ENCODE results near the gene IFNG. TPM values are rescaled to one million over a fixed set of nuclear protein-coding genes. Genes with fewer than 3 reads are reported as not detected.

IFNG gene
- polyA plus RNA-seq, 2 of the 4 experiments (the other 2 are of a cell fraction) = not detected

DNA sequence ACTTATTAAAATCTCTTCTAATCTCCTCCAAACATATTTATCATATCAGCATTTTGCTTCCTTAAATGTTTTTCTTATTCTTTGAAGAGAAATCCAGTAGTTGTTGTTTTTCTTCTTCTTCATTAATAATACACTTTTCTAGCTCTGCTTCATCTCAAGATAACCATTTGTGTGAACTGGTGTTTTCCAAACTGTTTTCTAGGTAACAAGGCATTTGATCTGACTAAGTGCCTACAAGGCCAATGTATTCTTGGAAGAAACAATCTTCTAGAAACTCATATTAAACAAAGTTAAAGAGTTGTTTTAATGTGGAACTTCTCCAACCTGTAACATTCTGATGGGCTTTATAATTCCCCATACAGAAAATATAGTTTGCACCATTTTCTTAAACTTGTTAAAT is 30.8 kb upstream of the IFNG start:
- ChIA-PET POLR2A (no interaction called here), CTCF (no interaction called here)
- ATAC-seq (no peak), FAIRE-seq (no peak), DNase-seq (ENCODE audit: low read depth in 1 of 2, low spot score in 1 of 2) (no peak)
- Histone ChIP-seq H3K9me3 (no peaks in the 10 kb centered on the region), H3K4me3 (no peak overlapping the region), H3K27ac (no peak overlapping the region), H3K4me1 (no peaks in the 10 kb centered on the region), H3K4me2 (no peak overlapping the region)
- TF ChIP-seq RARB (CRISPR knock-in tag; IDR thresholded peaks at IDR 0.05) (no peak), EHF (CRISPR knock-in tag; IDR thresholded peaks at IDR 0.05) (no peak), HDAC2 (IDR thresholded peaks at IDR 0.05) (no peak)

DNA sequence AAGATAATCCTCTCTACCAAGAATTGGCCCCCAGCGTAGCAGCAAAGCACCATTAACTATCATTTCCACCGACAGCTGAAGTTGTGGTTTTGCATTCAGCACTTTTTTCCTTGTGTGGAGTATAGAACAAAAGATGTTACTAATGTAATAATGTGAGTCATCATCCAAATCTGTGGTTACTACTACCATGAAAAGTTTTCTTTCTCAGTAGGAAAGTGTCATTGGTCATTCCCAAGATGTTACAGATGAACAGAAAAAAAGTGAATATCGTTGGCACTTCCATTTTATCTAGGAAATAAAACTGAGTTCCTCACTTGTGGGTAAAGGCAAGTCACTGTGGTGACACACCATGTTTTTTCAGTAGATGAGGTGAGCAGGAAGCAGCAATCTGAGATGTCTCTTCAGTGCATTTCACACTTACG is 30.3 kb upstream of the IFNG start:
- Histone ChIP-seq H3K4me2 (no peak overlapping the region), H3K4me1 (no peaks in the 10 kb centered on the region), H3K27ac (no peak overlapping the region), H3K9me3 (no peaks in the 10 kb centered on the region), H3K4me3 (no peak overlapping the region)
- ATAC-seq (no peak), DNase-seq (ENCODE audit: low read depth in 1 of 2, low spot score in 1 of 2) (no peak), FAIRE-seq (no peak)
- ChIA-PET CTCF (no interaction called here), POLR2A (no interaction called here)
- TF ChIP-seq SREBF2 (IDR thresholded peaks at IDR 0.05) (no peak), EHMT2 (IDR thresholded peaks at IDR 0.05; ENCODE audit: low read depth) (no peak), POLR2A (IDR thresholded peaks at IDR 0.05; ENCODE audit: low read length) (no peak), NFE2L2 (conservative IDR thresholded peaks at IDR 0.05; ENCODE audit: low read length) (no peak), FOSL2 (IDR thresholded peaks at IDR 0.05) (no peak), FOSL2 (CRISPR knock-in tag; IDR thresholded peaks at IDR 0.05) (0 out of 2 replicates have a peak, but pooled peaks have one; percentile 29)
- 28% methylated on average over 4 of the region's 4 CpGs for WGBS (ENCODE audit: missing lambda C conversion rate)

- ChIA-PET CTCF (no interaction called here), POLR2A (no interaction called here)
- TF ChIP-seq CHD4 (IDR thresholded peaks at IDR 0.05; ENCODE audit: borderline replicate concordance) (no peak), E2F6 (IDR thresholded peaks at IDR 0.05; ENCODE audit: borderline replicate concordance, low read depth) (no peak), NFE2L2 (conservative IDR thresholded peaks at IDR 0.05; ENCODE audit: low read length) (no peak), CBX8 (IDR thresholded peaks at IDR 0.05) (no peak), ZC3H11A (IDR thresholded peaks at IDR 0.05) (no peak), POLR2A (IDR thresholded peaks at IDR 0.05; ENCODE audit: low read length) (no peak), ZSCAN20 (CRISPR knock-in tag; IDR thresholded peaks at IDR 0.05) (no peak), TP53 (CRISPR knock-in tag; IDR thresholded peaks at IDR 0.05) (no peak), CEBPB (IDR thresholded peaks at IDR 0.05) (no peak), HDAC2 (IDR thresholded peaks at IDR 0.05) (no peak), KDM1A (IDR thresholded peaks at IDR 0.05; ENCODE audit: low read depth) (no peak), RFX5 (IDR thresholded peaks at IDR 0.05) (no peak), TFCP2L1 (CRISPR knock-in tag; IDR thresholded peaks at IDR 0.05) (no peak), FOSL2 (IDR thresholded peaks at IDR 0.05) (no peak), FOSL2 (CRISPR knock-in tag; IDR thresholded peaks at IDR 0.05) (no peak), HEYL (CRISPR knock-in tag; IDR thresholded peaks at IDR 0.05) (no peak), ATOH8 (CRISPR knock-in tag; IDR thresholded peaks at IDR 0.05; ENCODE audit: low read depth) (no peak), KDM5A (IDR thresholded peaks at IDR 0.05) (no peak)
- TF ChIP-seq, protein P1, sequence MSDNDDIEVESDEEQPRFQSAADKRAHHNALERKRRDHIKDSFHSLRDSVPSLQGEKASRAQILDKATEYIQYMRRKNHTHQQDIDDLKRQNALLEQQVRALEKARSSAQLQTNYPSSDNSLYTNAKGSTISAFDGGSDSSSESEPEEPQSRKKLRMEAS (IDR thresholded peaks at IDR 0.05) = no peak
- TF ChIP-seq, protein P2, sequence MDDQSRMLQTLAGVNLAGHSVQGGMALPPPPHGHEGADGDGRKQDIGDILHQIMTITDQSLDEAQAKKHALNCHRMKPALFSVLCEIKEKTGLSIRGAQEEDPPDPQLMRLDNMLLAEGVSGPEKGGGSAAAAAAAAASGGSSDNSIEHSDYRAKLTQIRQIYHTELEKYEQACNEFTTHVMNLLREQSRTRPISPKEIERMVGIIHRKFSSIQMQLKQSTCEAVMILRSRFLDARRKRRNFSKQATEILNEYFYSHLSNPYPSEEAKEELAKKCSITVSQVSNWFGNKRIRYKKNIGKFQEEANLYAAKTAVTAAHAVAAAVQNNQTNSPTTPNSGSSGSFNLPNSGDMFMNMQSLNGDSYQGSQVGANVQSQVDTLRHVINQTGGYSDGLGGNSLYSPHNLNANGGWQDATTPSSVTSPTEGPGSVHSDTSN (IDR thresholded peaks at IDR 0.05) = no peak
- TF ChIP-seq, protein P3, sequence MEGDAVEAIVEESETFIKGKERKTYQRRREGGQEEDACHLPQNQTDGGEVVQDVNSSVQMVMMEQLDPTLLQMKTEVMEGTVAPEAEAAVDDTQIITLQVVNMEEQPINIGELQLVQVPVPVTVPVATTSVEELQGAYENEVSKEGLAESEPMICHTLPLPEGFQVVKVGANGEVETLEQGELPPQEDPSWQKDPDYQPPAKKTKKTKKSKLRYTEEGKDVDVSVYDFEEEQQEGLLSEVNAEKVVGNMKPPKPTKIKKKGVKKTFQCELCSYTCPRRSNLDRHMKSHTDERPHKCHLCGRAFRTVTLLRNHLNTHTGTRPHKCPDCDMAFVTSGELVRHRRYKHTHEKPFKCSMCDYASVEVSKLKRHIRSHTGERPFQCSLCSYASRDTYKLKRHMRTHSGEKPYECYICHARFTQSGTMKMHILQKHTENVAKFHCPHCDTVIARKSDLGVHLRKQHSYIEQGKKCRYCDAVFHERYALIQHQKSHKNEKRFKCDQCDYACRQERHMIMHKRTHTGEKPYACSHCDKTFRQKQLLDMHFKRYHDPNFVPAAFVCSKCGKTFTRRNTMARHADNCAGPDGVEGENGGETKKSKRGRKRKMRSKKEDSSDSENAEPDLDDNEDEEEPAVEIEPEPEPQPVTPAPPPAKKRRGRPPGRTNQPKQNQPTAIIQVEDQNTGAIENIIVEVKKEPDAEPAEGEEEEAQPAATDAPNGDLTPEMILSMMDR (IDR thresholded peaks at IDR 0.05) = no peak
- 0% methylated on average over 3 of the region's 3 CpGs for WGBS (ENCODE audit: missing lambda C conversion rate)
- H3K9me3 ChIP-seq = no peaks in the 10 kb centered on the region
- FAIRE-seq (no peak), DNase-seq (ENCODE audit: low read depth in 1 of 2, low spot score in 1 of 2) (no peak), ATAC-seq (no peak)
- H3K4me2 ChIP-seq = no peak overlapping the region
- no peak overlapping the region for H3K27ac ChIP-seq
- H3K4me3 ChIP-seq = no peak overlapping the region
- no peaks in the 10 kb centered on the region for H3K4me1 ChIP-seq
These were observed 26.1 kb upstream of the IFNG start for GRCh38 chr12:68185598-68185997.
